NCI-H1105 treated with DMSO at 0.1 percent for 48 hours (cell line): ENCODE measurements around the gene IL17F.
A peak's percentile ranks its signal among the peaks of the same experiment; 100 is the strongest.
"Not testable (repeated sequence)": the region's sequence is repeated elsewhere in the genome, so short reads cannot be mapped to it uniquely, and the experiment has no call there.

ENCODE experiments used
- DNase-seq: peaks from one replicate; lab custom pipeline; 2025; lab: John Stamatoyannopoulos, UW

IL17F gene

DNA sequence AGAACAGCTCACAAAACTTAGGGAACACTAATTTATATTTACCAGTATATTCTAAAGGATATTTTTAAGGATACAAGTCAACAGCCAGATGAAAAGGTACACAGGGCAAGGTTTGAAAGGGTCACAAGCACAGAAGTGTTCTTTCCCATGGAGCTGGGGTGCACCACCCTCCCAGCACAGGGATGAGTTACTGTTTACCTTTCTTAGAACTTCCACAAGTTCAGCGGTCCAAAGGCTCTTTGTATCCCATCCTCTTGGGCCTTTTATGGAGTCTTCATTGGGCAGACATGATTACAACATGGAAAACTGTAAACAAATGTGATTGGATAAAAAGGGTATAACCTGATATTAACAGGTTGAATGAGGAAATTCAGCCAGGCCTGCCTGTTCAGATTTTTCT is 1.1 kb upstream of the IL17F start:
- no peak for DNase-seq

DNA sequence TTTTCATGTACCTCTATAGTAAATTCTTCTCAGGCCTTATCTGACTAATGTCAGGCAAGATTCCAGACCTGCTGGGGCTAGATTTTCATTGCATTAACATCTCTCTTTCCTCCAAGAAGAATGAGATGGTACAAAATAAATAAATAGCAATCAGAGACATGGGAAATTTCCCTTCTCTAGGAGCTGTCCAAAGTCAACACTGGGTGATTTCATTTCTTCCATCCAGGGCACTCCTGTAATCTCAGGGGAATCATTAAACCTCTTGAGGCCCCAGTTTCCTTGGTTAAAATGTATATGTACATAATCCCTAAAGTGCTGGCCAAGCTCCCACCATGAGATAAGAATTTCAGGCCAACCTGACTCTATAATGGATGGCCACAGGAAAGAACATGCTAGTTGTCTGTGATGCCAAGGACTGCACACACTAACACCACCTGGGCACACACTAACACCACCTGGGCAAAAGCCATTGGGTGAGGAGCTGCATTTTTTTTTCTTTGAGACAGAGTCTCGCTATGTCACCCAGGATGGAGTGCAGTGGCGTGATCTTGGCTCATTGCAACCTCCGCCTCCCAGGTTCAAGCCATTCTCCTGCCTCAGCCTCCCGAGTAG is 912 bp downstream of the IL17F start:
- no peak for DNase-seq

DNA sequence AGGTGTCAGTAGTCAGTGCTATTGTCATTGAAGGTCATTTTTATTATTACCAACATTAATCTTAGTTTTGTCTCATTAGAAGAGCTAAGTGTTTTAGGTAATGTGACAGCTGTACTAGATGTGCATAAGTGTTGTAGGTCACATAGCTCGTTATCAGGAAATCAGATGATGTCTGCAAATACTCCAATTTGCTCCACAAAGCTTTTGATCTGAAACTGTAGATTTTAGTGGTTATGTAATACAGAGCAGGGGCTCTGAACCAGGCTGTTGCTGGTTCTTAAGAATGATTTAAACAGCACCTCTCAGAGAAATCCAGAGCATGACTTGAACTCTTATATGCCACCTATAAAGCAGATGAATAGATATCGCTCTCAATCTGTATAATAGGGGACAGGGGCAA is 2.5 kb downstream of the IL17F start:
- no peak for DNase-seq

GRCh38 chr6:52233975-52234823 is 10.1 kb downstream of the IL17F start:
- peak; percentile 55 for DNase-seq

DNA sequence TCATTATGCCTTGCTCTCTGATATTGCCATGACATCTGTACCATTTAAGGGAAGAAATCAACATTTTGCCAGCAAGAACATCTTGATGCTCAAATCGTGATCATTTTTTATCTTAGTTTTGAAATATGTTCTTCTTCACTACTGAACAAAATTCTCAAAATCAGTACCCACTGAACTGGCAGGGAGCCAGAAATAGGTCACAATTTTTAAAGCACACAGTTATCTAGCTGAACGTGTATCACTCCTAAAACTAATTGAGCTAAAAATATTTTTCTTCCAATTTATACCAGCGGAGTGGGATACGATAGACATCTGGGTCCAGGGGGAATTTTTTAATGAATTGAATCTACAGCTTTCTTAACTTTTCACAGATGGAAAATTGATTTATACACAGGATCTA is 11.3 kb downstream of the IL17F start:
- no peak for DNase-seq

DNA sequence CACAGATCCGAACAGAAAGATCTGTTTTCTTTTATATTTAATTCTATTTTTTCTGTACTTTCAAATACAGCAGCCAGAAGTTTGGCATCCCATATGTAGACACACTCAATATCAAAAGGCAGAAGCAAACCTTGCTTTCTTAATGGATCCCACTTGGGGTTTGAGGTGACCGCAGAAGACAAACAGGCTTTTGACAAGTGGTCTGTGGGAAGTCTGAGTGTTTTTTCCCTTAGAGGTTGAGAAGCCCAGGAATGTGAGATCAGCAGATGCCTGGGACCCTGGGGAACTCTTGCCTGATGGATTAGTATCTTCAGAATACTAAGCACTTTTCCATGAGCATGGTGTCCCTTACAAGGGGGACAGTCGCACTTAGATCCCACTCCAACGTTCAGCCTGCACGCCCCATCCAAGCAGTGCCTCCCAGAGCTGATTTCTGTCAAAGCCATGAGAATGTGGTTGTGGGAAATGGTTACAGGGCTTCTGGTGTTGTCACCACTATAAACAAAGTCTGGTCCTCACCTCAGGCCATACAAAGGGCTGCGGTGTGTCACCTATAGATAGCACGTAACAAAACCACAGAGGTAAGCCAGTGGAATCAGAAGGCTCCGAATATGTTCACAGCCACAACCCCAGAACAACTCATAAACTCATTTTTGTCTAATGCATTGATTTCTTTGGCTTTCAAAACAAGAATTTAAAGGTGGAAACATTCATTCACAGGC is 12.7 kb downstream of the IL17F start:
- DNase-seq: no peak

DNA sequence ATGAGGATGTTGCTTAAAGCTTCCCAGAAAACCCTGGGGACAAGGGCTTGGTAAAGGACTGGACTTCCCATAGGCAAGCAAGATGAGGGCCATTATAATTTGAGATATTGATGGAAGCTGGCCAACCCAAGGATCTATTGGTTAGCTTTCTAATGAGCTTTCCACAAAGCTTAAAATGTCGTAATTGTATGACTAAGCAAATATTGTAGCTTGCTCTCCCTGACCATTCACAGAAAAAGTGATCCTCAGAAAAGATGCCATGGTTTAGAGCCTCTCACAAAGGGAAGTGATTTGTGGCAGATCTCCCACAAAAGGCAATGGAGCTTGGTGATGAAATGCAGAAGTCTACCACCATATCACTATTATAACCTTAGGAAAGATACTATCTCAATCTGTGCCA is 13.6 kb downstream of the IL17F start:
- no peak for DNase-seq

DNA sequence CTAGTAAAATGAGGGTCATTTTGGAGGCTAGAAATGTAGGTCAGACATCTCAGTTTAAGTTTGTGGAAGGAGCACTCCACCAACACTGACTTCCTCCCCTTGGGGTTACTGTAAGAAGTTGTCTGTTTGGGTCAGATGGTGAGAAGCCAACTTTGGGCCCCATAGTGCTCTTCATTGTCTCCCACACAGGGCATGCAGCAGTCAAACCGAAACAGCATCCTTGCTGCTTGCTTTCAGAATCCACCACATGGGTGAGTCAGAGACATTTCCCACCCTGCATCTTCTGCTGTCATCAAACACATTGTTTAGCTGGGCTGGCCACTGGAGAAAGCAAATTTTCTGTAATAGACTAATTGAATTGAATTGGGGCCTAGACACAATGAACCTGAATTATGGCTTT is 16.8 kb downstream of the IL17F start:
- no peak for DNase-seq

DNA sequence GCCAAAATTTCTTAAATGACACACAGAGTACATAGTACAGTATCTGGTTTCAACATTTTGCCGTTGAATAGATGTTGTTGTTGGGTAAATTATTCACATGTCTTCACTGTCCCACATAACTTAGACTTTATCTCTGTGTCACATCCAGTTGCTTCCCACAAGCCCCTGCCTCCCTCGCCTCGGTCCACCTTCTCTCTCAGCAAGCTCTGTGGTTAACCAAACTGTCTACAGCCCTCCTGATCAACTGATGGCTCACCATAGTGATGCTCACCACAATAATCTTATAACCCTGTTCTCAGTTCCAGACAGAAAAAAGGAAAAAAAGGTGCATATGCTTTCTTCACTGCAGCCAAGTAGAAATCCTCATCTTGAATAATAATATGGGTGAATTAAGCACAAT is 23.0 kb downstream of the IL17F start:
- DNase-seq: no peak

GRCh38 chr6:52217761-52218160 is 26.5 kb downstream of the IL17F start:
- no peak for DNase-seq

DNA sequence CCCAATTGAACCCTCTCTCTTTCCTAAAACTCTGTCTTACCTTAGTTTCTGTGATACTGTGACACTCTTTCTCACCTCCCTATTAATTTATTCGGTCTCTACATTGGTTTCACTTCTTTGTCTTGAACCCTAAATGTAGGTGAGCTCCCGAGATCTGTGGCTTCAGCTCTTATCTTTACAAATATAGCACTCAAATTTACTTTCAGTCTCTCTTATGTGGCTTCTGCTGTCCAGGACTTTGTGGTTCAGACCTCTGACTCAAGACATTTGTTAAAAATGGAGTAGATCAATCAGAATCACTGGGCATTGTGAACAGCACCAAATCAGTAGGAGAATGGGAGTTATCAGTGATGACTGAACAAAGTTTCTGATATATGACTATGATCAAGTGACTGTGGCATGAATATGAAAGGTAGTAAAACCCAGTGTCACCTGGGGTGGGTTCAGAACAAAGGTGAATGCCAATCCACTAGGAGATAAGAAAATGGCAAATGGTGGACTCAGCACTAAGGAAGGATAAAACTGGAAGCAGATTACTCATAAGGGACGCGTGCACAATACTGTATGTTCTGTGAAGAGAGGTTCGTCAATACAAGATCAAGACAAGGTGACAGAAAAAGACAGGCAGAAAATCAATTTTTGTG is 27.2 kb downstream of the IL17F start:
- DNase-seq: no peak

DNA sequence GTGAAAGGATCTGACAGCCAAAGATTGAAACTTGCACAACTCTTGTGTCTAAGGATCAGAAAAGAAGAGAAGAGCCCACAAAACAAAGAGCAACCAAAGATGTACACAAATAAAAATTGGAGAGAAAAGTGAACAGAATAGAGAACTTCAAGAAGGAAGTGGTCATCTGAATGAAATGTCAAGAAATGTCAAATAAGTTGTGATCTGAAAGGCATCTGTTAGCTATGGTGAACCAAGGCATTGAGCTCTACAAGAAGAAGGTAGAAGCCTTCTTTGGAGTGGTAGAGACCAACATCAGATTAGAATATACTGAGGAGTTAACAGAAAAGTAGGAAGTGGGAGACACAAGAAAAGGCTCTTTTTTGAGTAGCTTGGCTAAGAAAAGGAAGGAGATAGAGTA is 28.5 kb downstream of the IL17F start:
- DNase-seq: no peak

DNA sequence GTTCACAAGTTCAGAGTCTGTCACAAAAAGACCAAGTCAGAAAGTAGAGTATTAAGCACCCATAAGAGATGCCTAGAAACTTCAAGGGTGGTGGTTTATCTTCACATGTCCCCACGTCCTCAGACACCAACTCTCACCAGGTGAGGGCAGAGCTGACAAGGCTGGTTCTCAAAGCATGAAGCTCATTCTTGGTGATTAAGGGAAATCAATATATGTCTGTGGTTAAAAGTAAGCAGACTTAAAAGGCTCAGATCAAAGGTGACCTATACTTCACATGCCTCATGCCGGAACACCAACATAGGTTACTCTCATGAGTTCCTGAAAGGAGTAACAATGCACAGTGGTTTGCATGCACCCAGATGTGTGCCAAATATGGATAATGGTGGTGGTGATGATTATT is 31.2 kb downstream of the IL17F start:
- DNase-seq: no peak

DNA sequence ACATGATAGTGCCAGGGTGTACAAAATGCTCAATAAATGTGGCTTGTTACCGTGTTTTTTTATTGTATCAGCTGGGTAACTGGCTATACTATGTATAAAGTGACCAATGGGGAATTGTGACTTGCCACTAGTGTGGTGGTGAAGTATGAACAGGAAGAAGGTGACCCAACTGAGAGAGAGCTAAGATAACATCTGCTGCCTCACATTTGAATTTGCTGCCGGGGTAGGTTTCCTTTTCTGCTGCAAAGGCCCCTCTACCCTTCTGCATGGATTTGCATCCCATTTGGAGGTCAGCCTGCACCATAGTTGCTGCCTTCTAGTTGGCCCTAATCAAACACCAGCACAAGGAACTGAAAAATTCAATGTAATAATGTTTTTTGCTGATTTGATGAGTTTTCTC is 34.1 kb downstream of the IL17F start:
- DNase-seq: no peak

- no peak for DNase-seq
These were observed 34.5 kb downstream of the IL17F start for GRCh38 chr6:52209770-52210169.

- DNase-seq: no peak
These were observed 35.7 kb downstream of the IL17F start for GRCh38 chr6:52208612-52209011.

GRCh38 chr6:52207066-52207465 is 37.2 kb downstream of the IL17F start:
- DNase-seq: no peak

- no peak for DNase-seq
These were observed 42.8 kb downstream of the IL17F start for GRCh38 chr6:52201493-52201892.

- no peak for DNase-seq
These were observed 43.3 kb downstream of the IL17F start for GRCh38 chr6:52201046-52201445.

GRCh38 chr6:52200088-52200487 is 44.2 kb downstream of the IL17F start:
- not testable (repeated sequence) for DNase-seq

GRCh38 chr6:52195886-52196285 is 48.4 kb downstream of the IL17F start:
- DNase-seq: no peak

DNA sequence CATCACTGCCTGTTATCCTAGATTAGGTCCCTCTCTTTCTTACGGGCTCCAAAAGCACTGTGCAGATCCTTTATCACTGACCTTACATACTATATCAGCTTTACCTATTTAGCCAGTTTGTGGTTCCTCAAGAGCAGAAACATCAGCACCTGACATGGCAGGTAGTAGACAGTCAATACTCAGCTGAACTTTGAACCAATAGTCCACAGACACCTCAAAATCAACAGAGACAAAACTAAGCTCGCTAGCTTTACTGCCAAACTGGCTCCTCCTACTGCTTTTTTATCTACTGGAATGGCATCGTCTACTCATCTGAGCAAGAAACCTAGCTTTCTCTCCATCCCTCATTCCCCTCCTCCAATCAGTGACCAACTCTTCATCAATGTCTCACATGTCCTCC is 52.5 kb downstream of the IL17F start:
- no peak for DNase-seq

DNA sequence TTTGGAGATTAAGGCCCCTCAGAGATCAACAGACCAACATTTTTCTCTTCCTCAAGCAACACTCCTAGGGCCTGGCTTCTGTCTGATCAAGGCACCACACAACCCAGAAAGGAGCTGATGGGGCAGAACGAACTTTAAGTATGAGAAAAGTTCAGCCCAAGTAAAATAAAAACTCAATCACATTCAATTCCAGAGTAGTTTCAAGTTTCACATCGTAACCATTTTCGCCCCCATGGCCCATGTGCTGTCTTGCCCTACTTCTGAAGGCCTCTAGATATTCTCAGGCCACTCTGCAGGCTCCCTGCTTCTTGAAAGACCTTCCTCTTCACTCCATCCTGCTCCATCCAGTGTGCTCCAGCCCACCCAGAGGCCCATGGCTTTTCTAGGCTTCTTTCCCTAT is 53.9 kb downstream of the IL17F start:
- DNase-seq: no peak
